Stomach (tissue), 9 donors: ENCODE measurements around the gene CLIP2. TPM values are rescaled to one million over a fixed set of nuclear protein-coding genes. Genes with fewer than 3 reads are reported as not detected.

ENCODE experiments used
- DNase-seq, 2 donors: peaks; one replicate each; pipeline versions ENCODE4 v3.0.0 to v3.0.0-alpha.2; 2013 to 2019
- H3K27ac ChIP-seq, 5 donors: fragments of 200-600 bp in 4 of 5; sonication (generic) in 4 of 5; one replicate each; pipeline ENCODE4 v1.5.1; 2013 to 2019; ENCODE audit warnings: mild to moderate bottlenecking in 1 of 5, moderate library complexity in 1 of 5
- H3K27me3 ChIP-seq, 3 donors: fragments of 200-600 bp; sonication (generic); one replicate each; pipeline ENCODE4 v1.5.1; 2017 to 2019; ENCODE audit warnings: mixed run types in 1 of 3
- H3K36me3 ChIP-seq, 4 donors: fragments of 200-600 bp; sonication (generic); 1 replicate in 3 of 4; 2 replicates in 1 of 4; pipeline ENCODE4 v1.5.1; 2016 to 2019
- H3K4me1 ChIP-seq, 4 donors: fragments of 200-600 bp; sonication (generic); one replicate each; pipeline ENCODE4 v1.5.1; 2016 to 2019
- H3K4me3 ChIP-seq, 4 donors: fragments of 200-600 bp; sonication (generic) in 3 of 4; one replicate each; pipeline ENCODE4 v1.5.1; 2016 to 2019; ENCODE audit warnings: mild to moderate bottlenecking in 1 of 4
- H3K9me3 ChIP-seq, 4 donors: fragments of 200-600 bp; sonication (generic); one replicate each; pipeline ENCODE4 v1.5.1; 2016 to 2019
- CTCF ChIP-seq, 7 experiments: fragments of 450-650 bp in 4 of 7; fragments of 200-600 bp in 3 of 7; sonication (generic) in 3 of 7; IDR thresholded peaks; one replicate each; pipeline ENCODE4 v1.5.1; 2016 to 2019; ENCODE audit warnings: antibody characterized with exemption in 7 of 7, control low read depth in 2 of 7, mild to moderate bottlenecking in 1 of 7
- EP300 ChIP-seq: sonication (generic); formaldehyde crosslinking; IDR thresholded peaks from one replicate; pipeline ENCODE4 v1.6.1; 2017; ENCODE audit warnings: antibody characterized with exemption
- POLR2A ChIP-seq, 4 donors: fragments of 450-650 bp; IDR thresholded peaks; one replicate each; pipeline ENCODE4 v1.6.1; 2016; ENCODE audit warnings: antibody characterized with exemption in 4 of 4, control low read depth in 2 of 4, mild to moderate bottlenecking in 1 of 4, moderate library complexity in 1 of 4
- POLR2AphosphoS5 ChIP-seq, 3 donors: sonication (generic); formaldehyde crosslinking; IDR thresholded peaks; one replicate each; pipeline ENCODE4 v1.6.1; 2016; ENCODE audit warnings: antibody characterized with exemption in 3 of 3
- WGBS, 5 donors: extraction: QIAGEN DNeasy Blood & Tissue Kit in 3 of 5; methylation state at CpG; one replicate each; pipeline versions ENCODE4 v1.1.5 to v1.1.7; 2013 to 2018; 5-methylcytosine and 5-hydroxymethylcytosine counted together
- intact Hi-C: fragments of 100-400 bp; cut with DNase I; formaldehyde crosslinking; loops from one replicate; pipeline ENCODE4 v1.15.1; 2023; ENCODE audit warnings: low total_unique reads
- polyA plus RNA-seq, 3 donors: library from polyadenylated mRNA; stranded (reverse); fragments of 200-250 nt; gene quantifications; one replicate each; pipeline ENCODE4 v1.2.3, GENCODE V29; 2013
- total RNA-seq, 5 donors: library from RNA; depleted of rRNA; stranded (reverse); fragments of >200 nt; gene quantifications; one replicate each; pipeline versions ENCODE4 v1.1.0 to v1.2.3, GENCODE V29; 2014 to 2016
- donor health status: healthy with polysubstance abuse.
- donor health status: Bipolar disorder and iron deficiency.
- donor health status: healthy.

CLIP2 gene
- total and polyA plus RNA-seq, 8 donors = 4.5 to 485 (median 23.9) TPM

GRCh38 chr7:74454925-74455288 lies 165.7 kb downstream of the CLIP2 start:
- peak in 1 of 2 donors; percentile 51 for DNase-seq
- intact Hi-C loops = no loop called here
- Histone ChIP-seq H3K4me1 (peaks cover 10 to 73% (median 46%) of the 10 kb centered on the region in 4 donors), H3K9me3 (no peaks in the 10 kb centered on the region), H3K4me3 (peak overlapping the region; percentile 74 to 84 (median 80)), H3K27ac (peak overlapping the region; percentile 79 to 98 (median 92)), H3K27me3 (peaks cover 0 to 19% (median 0%) of the 10 kb centered on the region in 3 donors), H3K36me3 (no peaks in the 10 kb centered on the region)
- no peak for TF ChIP-seq POLR2A (IDR thresholded peaks at IDR 0.05)
- TF ChIP-seq CTCF (IDR thresholded peaks at IDR 0.05) = no peak
- no peak for TF ChIP-seq EP300
- TF ChIP-seq POLR2AphosphoS5 (IDR thresholded peaks at IDR 0.05) = no peak
- WGBS, 5 donors = 18 to 78% (median 34%) methylated on average over 6 to 11 of the region's 11 CpGs

GRCh38 chr7:74455291-74455804 lies 166.1 kb downstream of the CLIP2 start:
- intact Hi-C loops = no loop called here
- Histone ChIP-seq H3K4me3 (peak overlapping the region; percentile 74 to 84 (median 80)), H3K9me3 (no peaks in the 10 kb centered on the region), H3K4me1 (peaks cover 10 to 73% (median 48%) of the 10 kb centered on the region in 4 donors), H3K36me3 (no peaks in the 10 kb centered on the region), H3K27ac (peak overlapping the region; percentile 79 to 98 (median 92)), H3K27me3 (peaks cover 0 to 19% (median 0%) of the 10 kb centered on the region in 3 donors)
- DNase-seq = peak; percentile 87 to 89
- TF ChIP-seq CTCF (IDR thresholded peaks at IDR 0.05) (no peak), EP300 (no peak), POLR2AphosphoS5 (IDR thresholded peaks at IDR 0.05) (peak; percentile 55 to 83 (median 77)), POLR2A (IDR thresholded peaks at IDR 0.05) (peak in 1 of 4 donors; percentile 64)
- WGBS, 5 donors = 26 to 54% (median 36%) methylated on average over 12 to 13 of the region's 13 CpGs

Other genes starting within 250 kb of the CLIP2 start
- 10 to 100 TPM in 3 of 5 donors, 1 to 10 TPM in 2; 2.9 to 21.0 (median 10.1) TPM for gene LIMK1, start 205.6 kb upstream of the CLIP2 start, total RNA-seq
- 10 to 100 TPM in 1 of 3 donors, 1 to 10 TPM in 2; 6.0 to 26.6 (median 7.2) TPM for gene LIMK1, start 205.6 kb upstream of the CLIP2 start, polyA plus RNA-seq
- 100 to 1,000 TPM in 4 of 5 donors, 10 to 100 TPM in 1; 71.2 to 235 (median 180) TPM for gene EIF4H, start 115.1 kb upstream of the CLIP2 start, total RNA-seq
- 100 to 1,000 TPM; 144 to 206 (median 149) TPM for gene EIF4H, start 115.1 kb upstream of the CLIP2 start, polyA plus RNA-seq
- 100 to 1,000 TPM in 1 of 5 donors, 1 to 10 TPM in 3, under 1 TPM in 1; 0.45 to 150 (median 3.9) TPM for gene LAT2, start 79.4 kb upstream of the CLIP2 start, total RNA-seq
- gene LAT2, start 79.4 kb upstream of the CLIP2 start, polyA plus RNA-seq = 1 to 10 TPM; 6.3 to 8.7 (median 7.2) TPM
- 10 to 100 TPM in 4 of 5 donors, 1 to 10 TPM in 1; 7.7 to 39.1 (median 18.2) TPM for gene RFC2, start 35.0 kb upstream of the CLIP2 start, total RNA-seq
- gene RFC2, start 35.0 kb upstream of the CLIP2 start, polyA plus RNA-seq = 10 to 100 TPM; 22.0 to 27.8 (median 24.0) TPM
- gene GTF2IRD1, start 164.5 kb downstream of the CLIP2 start, total RNA-seq = 10 to 100 TPM in 4 of 5 donors, 1 to 10 TPM in 1; 9.3 to 40.8 (median 19.6) TPM
- 10 to 100 TPM in 1 of 3 donors, 1 to 10 TPM in 2; 8.0 to 41.1 (median 8.4) TPM for gene GTF2IRD1, start 164.5 kb downstream of the CLIP2 start, polyA plus RNA-seq